K562 (cell line): ENCODE results near the gene GADD45B. TPM values are rescaled to one million over a fixed set of nuclear protein-coding genes. Genes with fewer than 3 reads are reported as not detected.
A peak's percentile ranks its signal among the peaks of the same experiment; 100 is the strongest.

ENCODE experiments used
- ASH1L ChIP-seq: fragments of 450-650 bp; IDR thresholded peaks from 2 replicates; pipeline ENCODE4 v1.6.1; 2018; ENCODE audit warnings: borderline replicate concordance, mild to moderate bottlenecking, low read depth; ENCODE audit not compliant: partially characterized antibody
- ATF3 ChIP-seq, 2 experiments: fragments of 450-650 bp in 1 of 2; sonication (generic) in 1 of 2; formaldehyde crosslinking in 1 of 2; IDR thresholded peaks in 1 of 2; conservative IDR thresholded peaks in 1 of 2; 2 replicates each; pipeline versions ENCODE4 v1.6.1 to v1.8.1; 2016 to 2023; ENCODE audit warnings: mild to moderate bottlenecking in 2 of 2, moderate library complexity in 2 of 2, inconsistent platforms in 1 of 2, missing genetic modification reagents in 1 of 2
- CREB1 ChIP-seq, 2 experiments: sonication (generic) in 1 of 2; formaldehyde crosslinking in 1 of 2; IDR thresholded peaks; 2 replicates each; pipeline versions ENCODE4 v1.6.1 to v1.8.0; 2012 to 2022; ENCODE audit warnings: inconsistent platforms in 1 of 2, mild to moderate bottlenecking in 1 of 2, missing genetic modification reagents in 1 of 2, moderate library complexity in 1 of 2
- HDAC8 ChIP-seq: fragments of 450-650 bp; IDR thresholded peaks from 2 replicates; pipeline ENCODE4 v1.6.1; 2016; ENCODE audit warnings: mild to moderate bottlenecking, missing genetic modification characterization, moderate library complexity, missing compliant biosample characterization
- NCOA1 ChIP-seq: fragments of 450-650 bp; IDR thresholded peaks from 2 replicates; pipeline ENCODE4 v1.6.1; 2016; ENCODE audit warnings: low read depth
- NCOA4 ChIP-seq: fragments of 450-650 bp; IDR thresholded peaks from 2 replicates; pipeline ENCODE4 v1.6.1; 2018; ENCODE audit warnings: mild to moderate bottlenecking; ENCODE audit not compliant: partially characterized antibody
- NCOR1 ChIP-seq: fragments of 450-650 bp; IDR thresholded peaks from 2 replicates; pipeline ENCODE4 v1.6.1; 2016; ENCODE audit warnings: mild to moderate bottlenecking, moderate library complexity
- NFE2L1 ChIP-seq: fragments of 450-650 bp; IDR thresholded peaks from 2 replicates; pipeline ENCODE4 v1.6.1; 2016; ENCODE audit warnings: missing genetic modification characterization, low read depth, mild to moderate bottlenecking, missing compliant biosample characterization, moderate library complexity, borderline replicate concordance
- PHB2 ChIP-seq: fragments of 450-650 bp; IDR thresholded peaks from 2 replicates; pipeline ENCODE4 v1.6.1; 2017; ENCODE audit warnings: low read depth
- PKNOX1 ChIP-seq: fragments of 450-650 bp; IDR thresholded peaks from 2 replicates; pipeline ENCODE4 v1.6.1; 2016
- RBM39 ChIP-seq: fragments of 200-400 bp; formaldehyde crosslinking; optimal IDR thresholded peaks from 2 replicates; pipeline ENCODE3; 2018; ENCODE audit warnings: low read depth, low read length
- SIN3B ChIP-seq: fragments of 450-650 bp; IDR thresholded peaks from 2 replicates; pipeline ENCODE4 v1.6.1; 2017; ENCODE audit warnings: low read depth, mild to moderate bottlenecking, moderate library complexity
- SMARCB1 ChIP-seq: IDR thresholded peaks from 2 replicates; pipeline ENCODE4 v1.6.1; 2011; ENCODE audit warnings: improper control_type of control experiment, low read depth; ENCODE audit not compliant: insufficient read length
- TCF7 ChIP-seq: sonication (generic); IDR thresholded peaks from 2 replicates; pipeline ENCODE4 v1.6.1; 2016; ENCODE audit warnings: antibody characterized with exemption, borderline replicate concordance
- TEAD2 ChIP-seq: fragments of 450-650 bp; IDR thresholded peaks from 2 replicates; pipeline ENCODE4 v1.6.1; 2016; ENCODE audit warnings: missing genetic modification characterization, control low read depth, missing compliant biosample characterization
- TOE1 ChIP-seq, 2 experiments: fragments of 450-650 bp in 1 of 2; sonication (generic) in 1 of 2; formaldehyde crosslinking in 1 of 2; IDR thresholded peaks; 2 replicates each; pipeline versions ENCODE4 v1.7.1 to v1.8.0; 2016 to 2022; ENCODE audit warnings: borderline replicate concordance in 2 of 2, mild to moderate bottlenecking in 2 of 2, antibody characterized with exemption in 1 of 2, inconsistent platforms in 1 of 2, low read depth in 1 of 2, missing genetic modification reagents in 1 of 2, moderate library complexity in 1 of 2
- ZFP36 ChIP-seq: fragments of 150-350 bp; IDR thresholded peaks from 2 replicates; pipeline ENCODE4 v1.6.1; 2018; ENCODE audit warnings: low read length, low read depth; ENCODE audit not compliant: partially characterized antibody
- ZNF253 ChIP-seq: fragments of 250-450 bp; sonication (Bioruptor Pico); conservative IDR thresholded peaks from 2 replicates; pipeline ENCODE4 v1.6.1; 2021; ENCODE audit warnings: mild to moderate bottlenecking
- ZNF785 ChIP-seq: fragments of 250-450 bp; sonication (Bioruptor Pico); IDR thresholded peaks from 2 replicates; pipeline ENCODE4 v1.4.0; 2020; ENCODE audit warnings: mild to moderate bottlenecking
- polyA plus RNA-seq, 8 experiments: library from polyadenylated mRNA; depleted of rRNA in 4 of 8; stranded (reverse) in 5 of 8; unstranded in 3 of 8; fragments of >200 nt; fragmentation: Nextera tagmentation in 2 of 8; fragmentation: Illumina TruSeq in 1 of 8; extraction: Ambion mirVana in 2 of 8; extraction: Trizol in 1 of 8; gene quantifications; 2 replicates each; pipeline versions ENCODE4 v1.2.1 to v1.2.3, GENCODE V29; 2011 to 2014; ENCODE audit warnings: inconsistent platforms in 1 of 8, missing spikeins in 1 of 8
- total RNA-seq, 7 experiments: library from RNA; depleted of rRNA in 6 of 7; stranded (reverse); fragments of >200 nt in 6 of 7; fragmentation: Illumina TruSeq in 2 of 7; extraction: Trizol in 2 of 7; gene quantifications; 2 replicates each; pipeline versions ENCODE4 v1.2.1 to v1.2.3, GENCODE V29; 2011 to 2021; ENCODE audit warnings: low replicate concordance in 1 of 7
- TF ChIP-seq, protein P1 (sequence below): fragments of 450-650 bp; IDR thresholded peaks from 2 replicates; pipeline ENCODE4 v1.6.1; 2017; ENCODE audit warnings: mild to moderate bottlenecking, moderate library complexity

GADD45B gene
- total and polyA plus RNA-seq, 9 of the 15 experiments (the other 6 are each of a cell fraction or from before 2014, with no cell fraction given), result 0.06 to 4.1 (median 2.1) TPM

DNA sequence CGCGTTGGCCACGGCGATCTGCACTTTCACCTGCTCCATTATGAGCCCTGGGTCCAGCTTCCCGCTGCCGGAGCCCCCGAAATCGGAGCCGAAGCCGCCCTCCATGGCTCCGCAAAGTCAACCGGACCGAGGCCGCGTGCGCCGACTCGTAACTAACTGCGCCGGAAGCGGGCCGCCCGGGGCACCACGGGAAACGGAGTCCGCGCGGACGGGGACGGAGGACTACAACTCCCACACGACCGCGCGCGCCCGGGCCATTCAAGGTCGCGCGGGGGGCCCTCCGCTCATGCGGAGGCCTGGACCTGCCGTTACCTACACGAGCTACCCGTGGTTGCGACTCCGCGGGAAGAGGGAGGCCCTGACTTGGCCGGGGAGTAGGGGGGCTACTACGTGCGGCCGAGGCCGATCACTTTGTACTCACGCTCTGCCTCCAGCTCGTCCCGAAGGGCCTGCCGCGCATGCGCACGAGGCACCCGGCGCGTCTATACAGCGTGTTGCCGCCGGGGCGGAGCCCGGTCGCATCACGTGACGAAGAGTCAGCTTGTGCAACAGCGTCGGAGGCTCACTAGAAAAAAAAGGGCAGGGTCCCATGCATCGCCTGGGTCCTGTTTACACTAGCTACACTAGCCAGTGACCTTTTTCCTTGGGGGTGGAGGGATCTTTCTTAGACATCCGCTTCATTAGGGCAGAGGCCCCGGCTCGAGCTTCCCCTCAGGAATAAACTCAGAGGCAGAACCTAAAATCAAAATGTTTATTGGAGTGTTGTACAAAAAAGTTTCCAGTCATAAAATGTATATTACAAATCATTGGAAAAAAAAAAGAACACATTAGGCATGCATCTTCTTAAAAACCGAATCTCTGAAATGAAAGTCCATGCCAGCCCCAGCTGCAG, 48.3 kb upstream of the GADD45B start, which contains the start of gene TIMM13 (continued):
- no peak for TF ChIP-seq NCOA4
- TF ChIP-seq ZNF253 (CRISPR knock-in tag), result no peak
- TF ChIP-seq SIN3B, result peak; percentile 84
- TF ChIP-seq HDAC8, result peak; percentile 76; the same call in 1 of the 2 replicates
- no peak for TF ChIP-seq TCF7
- no peak for TF ChIP-seq RBM39
- TF ChIP-seq NCOA1, result no peak
- TF ChIP-seq CREB1 (IDR thresholded peaks at IDR 0.05), result peak; percentile 96
- peak; percentile 98 for TF ChIP-seq CREB1 (CRISPR knock-in tag; IDR thresholded peaks at IDR 0.05)
- TF ChIP-seq PHB2, result no peak
- no peak for TF ChIP-seq ZNF785 (CRISPR knock-in tag)
- TF ChIP-seq NCOR1, result no peak
- TF ChIP-seq SMARCB1, result no peak
- no peak for TF ChIP-seq ZFP36
- TF ChIP-seq TEAD2, result no peak
- peak; percentile 76 for TF ChIP-seq ATF3 (IDR thresholded peaks at IDR 0.05)
- no peak; the same call in none of the 2 replicates for TF ChIP-seq ATF3 (CRISPR knock-in tag; conservative IDR thresholded peaks at IDR 0.05)
- no peak for TF ChIP-seq PKNOX1
- TF ChIP-seq, protein P1, sequence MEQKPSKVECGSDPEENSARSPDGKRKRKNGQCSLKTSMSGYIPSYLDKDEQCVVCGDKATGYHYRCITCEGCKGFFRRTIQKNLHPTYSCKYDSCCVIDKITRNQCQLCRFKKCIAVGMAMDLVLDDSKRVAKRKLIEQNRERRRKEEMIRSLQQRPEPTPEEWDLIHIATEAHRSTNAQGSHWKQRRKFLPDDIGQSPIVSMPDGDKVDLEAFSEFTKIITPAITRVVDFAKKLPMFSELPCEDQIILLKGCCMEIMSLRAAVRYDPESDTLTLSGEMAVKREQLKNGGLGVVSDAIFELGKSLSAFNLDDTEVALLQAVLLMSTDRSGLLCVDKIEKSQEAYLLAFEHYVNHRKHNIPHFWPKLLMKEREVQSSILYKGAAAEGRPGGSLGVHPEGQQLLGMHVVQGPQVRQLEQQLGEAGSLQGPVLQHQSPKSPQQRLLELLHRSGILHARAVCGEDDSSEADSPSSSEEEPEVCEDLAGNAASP, result peak; percentile 98
- peak; percentile 99 for TF ChIP-seq TOE1 (IDR thresholded peaks at IDR 0.05; ENCODE audit: borderline replicate concordance)
- TF ChIP-seq TOE1 (CRISPR knock-in tag; IDR thresholded peaks at IDR 0.05; ENCODE audit: borderline replicate concordance, low read depth), result no peak
- TF ChIP-seq NFE2L1, result no peak
- no peak for TF ChIP-seq ASH1L
